ENCODE results near the gene NUP188. TPM values are rescaled to one million over a fixed set of nuclear protein-coding genes. Genes with fewer than 3 reads are reported as not detected.

NUP188 gene
- total RNA-seq, 2 experiments from 2014 or later, result 65.8 to 73.6 TPM

DNA sequence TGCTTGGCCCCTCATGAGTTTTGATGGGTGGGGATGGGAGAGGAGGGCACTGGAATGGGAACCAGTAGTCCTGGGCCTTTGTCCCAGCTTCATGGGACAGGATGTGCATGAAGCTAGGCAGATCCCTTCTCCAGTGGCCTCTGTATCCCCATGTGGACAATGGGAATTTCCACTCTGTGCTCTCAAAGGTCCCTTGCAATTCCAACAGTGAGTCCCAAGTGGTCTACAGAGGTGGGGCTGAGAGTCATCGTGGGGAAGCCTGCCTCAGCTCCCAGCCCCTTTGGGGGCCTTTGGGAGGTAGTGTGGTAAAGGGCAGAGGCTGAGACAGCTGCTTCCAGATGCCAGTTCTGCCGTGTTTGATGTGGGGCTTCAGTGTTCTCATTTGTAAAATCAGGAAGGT, 28.6 kb upstream of the NUP188 start:
- ChIA-PET POLR2A (interaction anchor here (0.7 to 0.9 kb wide), 2 partner anchors 16 to 29 kb away, joined by 3 read pairs; no protein-coding TSS in a partner anchor), CTCF (interaction anchor here (1.3 kb wide), 1 partner anchor 9 kb away, joined by 4 read pairs; no protein-coding TSS in a partner anchor)
- no peaks in the 10 kb centered on the region for H3K27me3 Mint-ChIP-seq
- peaks cover 3% of the 10 kb centered on the region for H3K4me1 Mint-ChIP-seq
- no peak overlapping the region for H3K4me3 Mint-ChIP-seq
- no peaks in the 10 kb centered on the region for H3K9me3 Mint-ChIP-seq
- DNase-seq, result no peak
- H3K27ac Mint-ChIP-seq, result no peak overlapping the region
- peaks cover 24% of the 10 kb centered on the region for H3K36me3 Mint-ChIP-seq (ENCODE audit: low read depth)

DNA sequence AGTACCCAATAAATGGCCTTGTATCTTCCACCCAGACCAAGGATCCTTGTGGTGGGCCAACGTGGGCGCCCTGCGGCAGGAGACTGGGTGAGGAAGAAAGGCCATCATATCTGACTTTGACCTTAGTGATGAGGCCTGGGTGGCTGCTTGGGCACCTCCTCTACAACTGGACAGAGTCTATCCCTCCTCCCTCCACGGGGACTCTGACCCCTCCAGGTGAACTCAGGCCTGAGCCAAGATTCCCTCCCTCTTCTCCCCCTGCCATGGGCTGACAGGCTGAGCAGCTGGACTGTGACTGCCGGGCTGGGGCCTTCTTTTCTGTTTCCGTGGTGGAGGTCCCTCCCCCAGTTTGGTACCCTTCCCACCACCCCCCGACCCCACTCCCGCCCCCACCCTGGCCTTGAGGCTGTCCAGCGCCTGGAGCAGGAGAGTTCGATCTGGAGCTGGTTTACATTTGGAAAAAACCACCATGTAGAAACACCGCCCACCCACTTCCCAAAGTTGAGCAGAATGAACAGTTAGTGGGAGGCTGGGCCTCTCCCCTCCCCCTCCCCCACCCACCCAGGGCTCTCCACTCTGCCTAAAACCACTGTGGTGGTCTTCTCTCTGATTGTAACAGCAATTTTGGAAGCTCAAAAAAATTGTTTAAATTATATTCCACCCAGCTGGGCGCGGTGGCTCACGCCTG, 28.0 kb upstream of the NUP188 start:
- Mint-ChIP-seq H3K4me1 (no peaks in the 10 kb centered on the region), H3K36me3 (ENCODE audit: low read depth) (peaks cover 24% of the 10 kb centered on the region), H3K4me3 (no peak overlapping the region), H3K27ac (no peak overlapping the region), H3K9me3 (no peaks in the 10 kb centered on the region), H3K27me3 (no peaks in the 10 kb centered on the region)
- ChIA-PET POLR2A (interaction anchor here (0.7 to 1.7 kb wide), 2 partner anchors 18 to 29 kb away, joined by 3 to 4 read pairs; no protein-coding TSS in a partner anchor), CTCF (interaction anchor here (1.3 kb wide), 1 partner anchor 9 kb away, joined by 4 read pairs; no protein-coding TSS in a partner anchor)
- DNase-seq, result no peak

DNA sequence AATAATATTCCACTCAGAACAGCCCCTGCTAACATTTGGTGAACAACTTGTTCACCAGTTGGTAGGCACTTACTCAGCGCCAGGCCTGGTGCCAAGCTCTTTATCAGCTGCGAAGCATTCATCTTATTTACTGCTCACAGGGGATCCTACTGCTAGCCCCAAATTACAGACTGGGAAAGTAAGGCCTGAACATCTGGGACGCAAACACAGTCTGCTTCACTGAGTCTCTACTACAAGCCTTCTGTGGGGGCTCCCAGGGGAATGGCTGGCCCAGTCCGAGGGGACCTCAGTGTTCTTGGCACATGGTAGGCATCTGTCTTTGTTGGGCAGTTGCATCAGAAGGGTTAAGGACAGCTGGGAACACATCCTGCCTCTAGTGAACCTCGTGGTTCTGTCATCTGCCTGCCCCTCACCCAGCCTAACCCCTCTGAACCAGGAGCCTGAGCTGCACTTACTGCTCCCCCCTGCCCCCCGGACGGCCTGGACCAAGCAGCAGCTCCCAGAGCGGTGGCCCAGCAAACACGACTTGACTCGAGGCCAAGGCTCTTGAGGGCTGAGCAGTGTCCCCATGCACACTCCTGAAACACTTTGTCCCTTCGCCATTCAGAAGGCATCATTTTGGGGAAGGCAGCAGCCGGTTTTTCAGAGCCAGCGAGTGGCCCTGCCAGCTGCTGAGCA, 27.0 kb upstream of the NUP188 start, which contains the start of gene PHYHD1:
PHYHD1 (plus strand) TSS at position 602 of the 678 bp plus-strand sequence. CDS start 1,342 bp downstream, outside the sequence.
- ChIA-PET POLR2A (interaction anchor here (1.7 kb wide), 1 partner anchor 19 kb away, joined by 4 read pairs; no protein-coding TSS in a partner anchor), CTCF (no interaction called here)
- H3K27ac Mint-ChIP-seq, result no peak within 1 kb of the TSS

DNA sequence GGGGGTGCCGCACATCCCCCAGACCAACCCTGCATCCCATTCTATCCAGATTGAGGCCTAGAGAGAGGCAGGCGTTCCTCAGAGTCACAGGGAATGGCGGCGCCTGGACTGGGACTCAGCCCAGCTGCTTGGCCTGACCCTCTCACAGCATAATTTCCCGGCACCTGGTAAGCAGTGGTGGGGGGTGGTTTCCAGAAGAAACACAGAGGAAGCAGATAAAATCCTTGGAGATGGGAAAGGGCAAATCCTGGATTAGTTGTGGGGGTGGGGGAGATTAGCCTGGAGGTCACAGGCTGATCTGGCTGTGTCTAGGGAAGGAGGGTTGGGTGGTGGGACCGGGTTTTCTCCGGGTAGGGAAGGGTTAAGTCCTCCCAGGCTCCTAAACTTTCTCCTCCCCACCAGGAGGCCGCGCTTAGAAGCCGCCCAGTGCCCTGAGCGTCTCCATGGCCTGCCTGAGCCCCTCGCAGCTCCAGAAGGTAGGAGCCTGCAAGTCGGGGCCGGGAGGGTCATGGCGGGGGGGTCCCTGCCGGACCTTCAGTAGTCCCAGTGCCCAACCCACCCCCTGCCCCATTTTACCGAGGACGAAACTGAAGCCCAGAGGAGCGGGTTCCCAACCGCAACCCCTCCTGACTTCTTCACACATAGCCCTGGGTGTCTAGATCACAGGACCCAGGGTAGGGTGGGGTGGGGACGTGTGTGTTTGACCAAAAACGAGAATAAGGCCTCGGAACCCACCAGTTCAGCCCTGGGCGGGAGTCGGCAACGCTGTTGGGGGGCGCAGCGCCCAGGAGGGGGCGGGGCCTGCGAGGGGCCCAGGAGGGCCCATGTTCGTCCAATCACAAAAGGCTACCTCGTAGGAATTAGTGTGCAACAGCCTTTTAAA, 25.4 kb upstream of the NUP188 start:
- ChIA-PET POLR2A (no interaction called here), CTCF (interaction anchor here (0.6 to 10.2 kb wide), 3 partner anchors 50 to 104 kb away, joined by 3 to 123 read pairs (median 3); partner anchors contain the start of gene ENDOG)
- Mint-ChIP-seq H3K4me1 (peaks cover 8% of the 10 kb centered on the region), H3K36me3 (ENCODE audit: low read depth) (peaks cover 11% of the 10 kb centered on the region), H3K27me3 (peaks cover 5% of the 10 kb centered on the region), H3K9me3 (no peaks in the 10 kb centered on the region), H3K27ac (no peak overlapping the region), H3K4me3 (no peak overlapping the region)
- DNase-seq, result no peak

More for the DNA sequence above, 27.0 kb upstream of the NUP188 start, which contains the start of gene PHYHD1:
- H3K27me3 Mint-ChIP-seq, result peaks cover under 1% of the 10 kb centered on the region
- no peak for DNase-seq
- no peaks in the 10 kb centered on the region for H3K4me1 Mint-ChIP-seq
- H3K36me3 Mint-ChIP-seq (ENCODE audit: low read depth), result peaks cover 22% of the 10 kb centered on the region
- no peak within 1 kb of the TSS for H3K4me3 Mint-ChIP-seq
- no peaks in the 10 kb centered on the region for H3K9me3 Mint-ChIP-seq

DNA sequence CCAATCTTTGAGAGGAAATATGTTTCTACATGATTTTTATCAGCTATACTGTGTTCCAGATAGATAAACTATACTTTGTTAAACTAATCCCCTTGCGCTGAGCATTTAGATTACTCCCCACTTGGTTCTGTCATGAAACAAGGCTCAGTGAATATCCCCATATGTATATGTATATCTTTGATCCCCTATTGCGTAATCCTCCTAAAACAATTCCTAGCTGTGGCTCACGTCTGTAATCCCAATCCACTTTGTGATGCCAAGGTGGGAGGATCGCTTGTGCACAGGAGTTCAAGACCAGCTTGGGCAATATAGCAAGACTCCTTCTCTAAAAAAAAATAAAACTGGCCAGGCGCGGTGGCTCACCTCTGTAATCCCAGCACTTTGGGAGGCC, 24.0 kb upstream of the NUP188 start:
- Mint-ChIP-seq H3K27me3 (peaks cover 5% of the 10 kb centered on the region), H3K4me1 (peaks cover 18% of the 10 kb centered on the region), H3K36me3 (ENCODE audit: low read depth) (no peaks in the 10 kb centered on the region), H3K27ac (no peak overlapping the region), H3K4me3 (no peak overlapping the region), H3K9me3 (no peaks in the 10 kb centered on the region)
- ChIA-PET POLR2A (no interaction called here), CTCF (interaction anchor here (10.2 kb wide), 1 partner anchor 59 kb away, joined by 123 read pairs; no protein-coding TSS in a partner anchor)
- no peak for DNase-seq

DNA sequence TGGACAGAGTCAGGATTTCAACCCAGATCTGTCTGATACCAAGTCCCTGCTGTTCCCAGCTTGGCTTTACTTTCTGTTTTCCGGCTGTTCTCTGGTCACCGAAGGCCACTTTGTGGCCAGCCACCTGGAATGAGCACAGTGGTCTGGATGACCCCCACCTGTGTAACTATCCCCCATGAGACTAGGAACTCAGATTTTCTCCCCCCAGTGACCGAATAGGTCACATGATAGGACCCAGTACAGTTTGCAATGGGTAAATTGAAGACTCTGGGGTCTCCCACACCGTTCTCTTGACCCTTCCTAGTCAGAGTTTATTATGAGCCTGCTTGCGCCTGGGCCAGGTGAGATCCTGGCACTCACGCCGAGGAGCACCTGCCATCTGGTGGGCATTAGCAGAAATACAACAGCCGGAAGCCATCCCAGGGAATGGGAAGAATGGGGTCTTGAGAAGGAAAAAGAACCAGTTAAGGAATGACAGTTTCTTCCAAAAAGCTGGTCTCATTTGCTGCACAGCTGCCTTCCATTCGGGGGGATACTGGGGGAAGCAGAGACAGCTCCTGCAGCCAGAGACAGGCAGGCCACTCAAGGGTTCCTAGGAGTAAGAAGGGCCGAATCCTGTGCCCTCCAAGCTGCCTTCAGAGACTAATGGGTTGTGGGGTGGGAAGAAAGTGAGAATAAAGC, 19.6 kb upstream of the NUP188 start:
- ChIA-PET POLR2A (no interaction called here), CTCF (interaction anchor here (0.7 to 10.2 kb wide), 25 partner anchors 9 to 232 kb away, joined by 3 to 123 read pairs (median 5); partner anchors contain the start of genes ENDOG, PKN3 and SPOUT1)
- no peaks in the 10 kb centered on the region for H3K36me3 Mint-ChIP-seq (ENCODE audit: low read depth)
- peaks cover 18% of the 10 kb centered on the region for H3K4me1 Mint-ChIP-seq
- H3K4me3 Mint-ChIP-seq, result no peak overlapping the region
- peak; percentile 61 for DNase-seq
- H3K27ac Mint-ChIP-seq, result no peak overlapping the region
- peaks cover 5% of the 10 kb centered on the region for H3K27me3 Mint-ChIP-seq
- H3K9me3 Mint-ChIP-seq, result no peaks in the 10 kb centered on the region

DNA sequence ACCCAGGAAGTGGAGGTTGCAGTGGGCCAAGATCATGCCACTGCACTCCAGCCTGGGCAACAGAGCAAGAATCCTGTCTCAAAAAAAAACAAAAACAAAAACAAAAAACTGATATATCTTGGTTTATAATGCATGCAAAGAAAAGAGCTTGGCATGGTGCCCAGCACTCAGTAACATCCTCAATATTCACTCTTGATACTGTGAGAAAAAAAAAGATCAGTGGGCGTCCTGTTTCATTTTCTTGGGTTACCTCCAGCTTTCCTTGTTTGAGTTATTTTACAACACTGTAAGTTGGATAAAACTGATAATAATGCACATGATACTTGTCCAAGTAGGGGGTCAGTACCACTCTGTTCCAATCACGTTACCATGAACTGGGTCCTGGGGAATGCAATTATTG, 18.9 kb upstream of the NUP188 start:
- peaks cover 5% of the 10 kb centered on the region for H3K27me3 Mint-ChIP-seq
- no peaks in the 10 kb centered on the region for H3K36me3 Mint-ChIP-seq (ENCODE audit: low read depth)
- POLR2A ChIA-PET, result interaction anchor here (0.6 kb wide), 1 partner anchor 398 kb away, joined by 3 read pairs; no protein-coding TSS in a partner anchor
- no peak overlapping the region for H3K4me3 Mint-ChIP-seq
- DNase-seq, result no peak
- H3K9me3 Mint-ChIP-seq, result no peaks in the 10 kb centered on the region
- peaks cover 18% of the 10 kb centered on the region for H3K4me1 Mint-ChIP-seq
- H3K27ac Mint-ChIP-seq, result no peak overlapping the region
- CTCF ChIA-PET, result interaction anchor here (0.7 to 10.2 kb wide), 24 partner anchors 10 to 233 kb away, joined by 3 to 123 read pairs (median 5); partner anchors contain the start of genes ENDOG, PKN3 and SPOUT1

DNA sequence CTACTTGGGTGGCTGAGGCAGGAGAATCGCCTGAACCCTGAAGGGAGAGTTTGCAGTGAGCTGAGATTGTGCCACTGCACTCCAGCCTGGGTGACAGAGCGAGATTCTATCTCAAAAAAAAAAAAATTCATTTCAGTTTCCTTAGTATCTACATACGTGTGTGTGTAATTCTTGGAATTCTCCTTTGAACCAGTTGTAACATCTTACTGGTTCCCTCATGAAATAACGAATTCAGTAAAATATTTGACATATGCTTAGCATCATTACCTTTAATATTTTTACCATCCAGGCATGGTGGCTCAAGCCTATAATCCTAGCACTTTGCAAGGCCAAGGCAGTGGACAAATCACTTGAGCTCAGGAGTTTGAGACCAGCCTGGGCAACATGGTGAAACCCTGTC, 17.9 kb upstream of the NUP188 start:
- ChIA-PET POLR2A (no interaction called here), CTCF (interaction anchor here (1.2 to 10.2 kb wide), 8 partner anchors 16 to 234 kb away, joined by 3 to 123 read pairs (median 6); partner anchors contain the start of genes ENDOG and SPOUT1)
- Mint-ChIP-seq H3K9me3 (no peaks in the 10 kb centered on the region), H3K36me3 (ENCODE audit: low read depth) (no peaks in the 10 kb centered on the region), H3K27ac (no peak overlapping the region), H3K27me3 (peaks cover 5% of the 10 kb centered on the region), H3K4me3 (no peak overlapping the region), H3K4me1 (peaks cover 18% of the 10 kb centered on the region)
- no peak for DNase-seq

DNA sequence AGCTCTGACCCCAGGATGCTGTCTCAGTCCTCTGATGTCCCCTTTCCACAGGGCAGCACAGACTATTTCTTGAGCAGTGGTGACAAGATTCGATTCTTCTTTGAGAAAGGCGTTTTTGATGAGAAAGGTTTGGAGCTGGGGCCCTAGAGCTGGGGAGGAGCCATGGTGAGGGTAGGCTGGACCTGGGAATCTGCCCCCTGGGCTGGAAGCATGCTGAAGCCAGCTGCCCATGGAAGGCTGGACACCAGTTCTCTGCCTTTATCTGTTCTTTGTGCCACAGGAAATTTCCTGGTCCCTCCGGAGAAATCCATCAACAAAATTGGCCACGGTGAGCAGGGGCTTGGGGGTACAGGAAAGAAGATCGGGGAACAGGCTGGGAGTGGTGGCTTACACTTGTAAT, 13.8 kb upstream of the NUP188 start:
- H3K27ac Mint-ChIP-seq, result no peak overlapping the region
- ChIA-PET CTCF (interaction anchor here (0.6 to 1.2 kb wide), 3 partner anchors 19 to 72 kb away, joined by 3 to 6 read pairs (median 5); no protein-coding TSS in a partner anchor), POLR2A (interaction anchor here (1.5 kb wide), 1 partner anchor 104 kb away, joined by 4 read pairs; the partner anchor contains the start of gene SPOUT1)
- DNase-seq, result no peak
- H3K4me3 Mint-ChIP-seq, result no peak overlapping the region
- no peaks in the 10 kb centered on the region for H3K9me3 Mint-ChIP-seq
- H3K36me3 Mint-ChIP-seq (ENCODE audit: low read depth), result no peaks in the 10 kb centered on the region
- no peaks in the 10 kb centered on the region for H3K27me3 Mint-ChIP-seq
- H3K4me1 Mint-ChIP-seq, result no peaks in the 10 kb centered on the region

DNA sequence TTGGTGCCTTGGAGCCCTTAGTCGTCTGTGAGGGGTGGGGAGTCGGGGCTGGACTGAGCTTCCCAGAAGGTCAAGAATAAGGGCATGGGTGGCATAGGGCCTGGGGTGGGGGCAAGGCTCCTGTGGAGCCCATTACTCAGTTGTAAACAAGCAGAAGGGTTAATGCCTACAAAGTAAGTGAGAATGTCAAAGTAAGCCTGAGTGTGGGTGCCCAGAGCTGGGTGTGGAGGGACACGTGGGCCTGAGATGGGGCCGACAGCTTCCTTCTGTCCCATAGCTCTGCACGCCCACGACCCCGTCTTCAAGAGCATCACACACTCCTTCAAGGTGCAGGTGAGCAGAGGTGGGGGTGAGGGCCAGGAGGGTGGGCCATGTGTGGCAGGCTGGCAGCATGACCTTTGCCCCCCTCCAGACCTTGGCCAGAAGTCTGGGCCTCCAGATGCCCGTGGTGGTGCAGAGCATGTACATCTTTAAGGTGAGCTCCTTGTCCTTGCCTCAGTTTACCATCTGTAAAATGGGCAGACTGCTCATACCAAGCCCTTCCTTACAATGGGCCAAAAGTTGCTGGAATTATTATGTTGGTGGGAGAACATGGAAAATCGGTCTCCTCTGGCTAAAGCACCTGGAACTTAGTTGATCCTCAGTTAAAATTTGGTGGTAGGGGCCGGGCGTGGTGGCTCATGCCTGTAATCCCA, 11.2 kb upstream of the NUP188 start:
- POLR2A ChIA-PET, result no interaction called here
- H3K4me1 Mint-ChIP-seq, result no peaks in the 10 kb centered on the region
- no peaks in the 10 kb centered on the region for H3K9me3 Mint-ChIP-seq
- no peak overlapping the region for H3K27ac Mint-ChIP-seq
- CTCF ChIA-PET, result interaction anchor here (0.9 to 1.1 kb wide), 4 partner anchors 73 to 203 kb away, joined by 3 to 5 read pairs (median 3); partner anchors contain the start of gene SPOUT1
- no peak overlapping the region for H3K4me3 Mint-ChIP-seq
- H3K36me3 Mint-ChIP-seq (ENCODE audit: low read depth), result no peaks in the 10 kb centered on the region
- H3K27me3 Mint-ChIP-seq, result no peaks in the 10 kb centered on the region
- no peak for DNase-seq
